HG02642 (cell line): ENCODE results near the gene C1R.
"Not testable (repeated sequence)": the region's sequence is repeated elsewhere in the genome, so short reads cannot be mapped to it uniquely, and the experiment has no call there.

ENCODE experiments used
- ATAC-seq: cut with Tn5 transposase; IDR thresholded peaks from one replicate; pipeline ENCODE4 v1.9.1; 2021; ENCODE audit warnings: mild to moderate bottlenecking; ENCODE audit not compliant: unreplicated experiment, poor library complexity

C1R gene

DNA sequence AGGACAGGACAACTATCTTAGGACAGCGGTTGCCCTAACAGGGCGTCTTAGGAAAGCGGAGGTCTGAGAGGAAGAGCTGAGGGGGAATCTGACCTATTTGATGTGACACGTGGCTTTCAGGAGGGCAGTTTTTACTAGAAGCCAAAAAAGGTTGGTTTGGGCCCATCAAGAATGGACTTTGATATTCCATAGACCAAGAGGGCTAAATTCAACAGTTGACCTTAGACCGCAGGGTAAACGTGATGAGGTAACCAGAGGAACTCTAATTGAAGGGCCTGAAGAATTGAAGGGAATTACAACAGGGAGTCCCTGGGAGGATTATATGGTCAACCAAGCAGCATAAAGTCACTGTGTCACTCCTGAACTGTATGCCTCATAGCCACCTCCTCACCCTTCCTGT, 20.2 kb downstream of the C1R start:
- no peak for ATAC-seq

DNA sequence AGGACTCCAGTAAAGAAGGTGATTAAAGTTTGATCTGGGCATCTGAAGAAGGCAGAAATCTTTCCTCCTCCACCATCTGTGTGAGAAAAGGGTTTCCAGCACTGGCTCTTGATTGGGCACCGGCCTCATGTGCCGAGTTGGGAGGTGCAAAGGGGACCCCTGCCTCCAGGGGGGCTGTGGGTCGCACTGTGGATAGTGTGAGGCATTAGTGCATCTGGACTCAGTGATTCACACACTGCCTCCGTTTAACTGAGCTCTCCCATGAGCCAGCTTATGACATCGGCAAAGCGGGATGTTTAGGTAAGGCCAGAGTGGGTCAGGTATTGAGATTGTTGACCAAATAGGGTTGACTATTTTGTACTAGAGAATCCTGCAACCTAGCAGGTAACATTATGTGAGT, 22.9 kb downstream of the C1R start:
- no peak for ATAC-seq

- ATAC-seq, result no peak
These were observed 23.3 kb downstream of the C1R start for GRCh38 chr12:7068994-7069346.

- ATAC-seq, result no peak
These were observed 23.8 kb downstream of the C1R start for GRCh38 chr12:7068240-7068993.

DNA sequence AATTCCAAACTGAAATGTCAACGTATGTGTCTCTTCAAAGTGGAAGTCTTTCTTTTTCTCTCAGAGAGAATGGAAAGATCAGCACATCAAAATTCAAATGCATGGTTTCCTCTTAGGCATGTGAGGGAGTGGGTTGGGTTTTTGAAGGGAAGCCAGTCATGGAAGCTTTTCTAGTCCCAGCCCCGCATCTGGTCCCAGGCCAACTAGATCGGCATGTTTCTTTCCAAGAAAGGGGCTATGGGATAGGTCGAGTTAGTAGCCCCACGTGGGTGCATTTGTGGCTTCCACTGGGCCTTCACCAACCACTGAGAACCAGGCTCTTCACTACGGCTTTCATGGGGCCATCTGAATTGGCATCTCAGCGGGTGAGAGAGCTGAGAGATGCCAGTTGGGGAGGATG, 25.1 kb downstream of the C1R start:
- ATAC-seq, result no peak

DNA sequence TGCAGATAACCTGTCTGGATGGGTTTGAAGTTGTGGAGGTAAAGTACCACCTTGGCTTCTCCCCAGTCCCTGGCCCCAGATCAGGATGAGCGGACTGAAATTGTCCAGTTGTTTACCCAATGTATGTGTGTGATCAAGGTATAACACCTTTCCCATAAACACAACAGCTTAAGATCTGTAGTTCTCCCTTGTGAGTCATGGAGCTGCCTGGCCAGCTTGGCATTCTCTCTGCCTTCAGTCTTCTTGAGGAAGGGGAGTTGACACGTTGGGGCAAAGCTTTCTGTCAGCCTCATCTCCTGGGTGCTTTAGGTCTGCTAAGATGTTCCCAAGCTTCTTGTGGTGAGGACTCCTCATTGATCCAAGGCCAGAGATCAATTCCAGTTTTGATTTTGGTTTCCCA, 25.6 kb downstream of the C1R start:
- no peak for ATAC-seq

GRCh38 chr12:7065073-7065623, 27.1 kb downstream of the C1R start:
- ATAC-seq, result no peak

- no peak for ATAC-seq
These were observed 27.7 kb downstream of the C1R start for GRCh38 chr12:7064516-7064915.

GRCh38 chr12:7061596-7061995, 30.6 kb downstream of the C1R start:
- no peak for ATAC-seq

DNA sequence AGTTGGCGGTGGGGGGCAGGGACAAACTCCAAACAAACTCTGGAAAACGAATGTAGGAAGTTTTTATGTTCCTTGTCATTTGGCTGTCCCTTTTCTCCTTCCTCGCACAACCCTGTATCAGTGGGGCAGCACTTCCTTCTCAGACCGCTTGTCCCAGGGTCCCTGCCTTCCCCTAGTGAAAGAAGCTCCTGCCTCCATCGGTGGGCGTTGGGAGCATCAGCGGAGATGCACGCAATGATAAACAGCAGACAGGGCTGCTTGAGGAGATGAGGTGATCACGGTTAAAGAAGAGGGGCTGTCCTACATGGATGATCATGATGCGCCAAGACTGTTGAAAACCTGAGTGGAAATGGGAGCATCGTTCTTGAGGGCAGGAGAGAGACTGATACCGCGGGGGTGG, 31.1 kb downstream of the C1R start:
- ATAC-seq, result no peak

DNA sequence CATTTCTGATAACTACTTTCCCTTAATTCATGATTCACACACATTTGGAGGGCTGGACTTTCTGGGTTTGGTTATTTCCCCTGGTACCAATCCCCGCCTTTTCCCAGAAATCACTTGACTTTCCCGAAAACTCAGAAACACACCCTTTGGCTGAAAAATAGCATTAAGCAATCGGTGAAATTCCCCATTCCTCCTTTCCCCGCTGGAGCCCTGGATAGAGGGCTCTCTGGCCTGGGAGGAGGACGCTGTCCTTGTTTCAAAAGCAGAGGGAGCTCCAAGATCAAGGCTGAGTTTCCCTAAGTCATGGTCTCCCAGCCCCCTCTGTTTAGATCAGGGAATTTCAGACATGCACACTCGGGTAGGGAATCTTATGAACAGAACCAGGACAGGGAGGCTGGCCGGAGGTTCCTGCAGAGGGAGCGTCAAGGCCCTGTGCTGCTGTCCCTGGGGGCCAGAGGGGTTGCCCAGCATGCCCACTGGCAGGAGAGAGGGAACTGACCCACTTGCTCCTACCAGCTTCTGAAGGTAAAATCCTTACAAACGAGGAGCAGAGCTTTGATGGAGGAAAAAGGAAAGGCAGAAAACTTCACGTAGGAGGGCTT, 31.8 kb downstream of the C1R start, which contains the start of gene C1S:
Gene C1S (plus strand): TSS at position 366 of the 602 bp plus-strand sequence. CDS start 1,195 bp downstream, outside the sequence.
- ATAC-seq, result no peak

DNA sequence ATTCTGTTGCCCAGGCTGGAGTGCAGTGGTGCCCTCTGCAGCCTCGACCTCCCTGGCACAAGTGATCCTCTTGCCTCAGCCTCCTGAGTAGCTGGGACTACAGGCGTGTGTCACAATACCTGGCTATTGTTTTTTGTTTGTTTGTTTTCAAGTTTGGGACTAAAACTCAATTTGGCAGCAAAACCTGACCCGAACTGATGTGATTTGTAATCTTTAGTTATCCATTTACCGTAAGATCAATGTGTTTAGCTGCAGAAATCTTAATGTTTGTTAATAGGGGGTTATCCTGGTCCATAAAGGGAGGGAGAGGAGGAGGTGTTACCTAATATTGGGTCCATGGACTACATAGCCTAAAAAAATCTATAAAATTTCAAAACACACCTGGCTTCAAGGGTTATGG, 32.5 kb downstream of the C1R start:
- no peak for ATAC-seq

GRCh38 chr12:7058850-7059395, 33.3 kb downstream of the C1R start:
- ATAC-seq, result no peak

DNA sequence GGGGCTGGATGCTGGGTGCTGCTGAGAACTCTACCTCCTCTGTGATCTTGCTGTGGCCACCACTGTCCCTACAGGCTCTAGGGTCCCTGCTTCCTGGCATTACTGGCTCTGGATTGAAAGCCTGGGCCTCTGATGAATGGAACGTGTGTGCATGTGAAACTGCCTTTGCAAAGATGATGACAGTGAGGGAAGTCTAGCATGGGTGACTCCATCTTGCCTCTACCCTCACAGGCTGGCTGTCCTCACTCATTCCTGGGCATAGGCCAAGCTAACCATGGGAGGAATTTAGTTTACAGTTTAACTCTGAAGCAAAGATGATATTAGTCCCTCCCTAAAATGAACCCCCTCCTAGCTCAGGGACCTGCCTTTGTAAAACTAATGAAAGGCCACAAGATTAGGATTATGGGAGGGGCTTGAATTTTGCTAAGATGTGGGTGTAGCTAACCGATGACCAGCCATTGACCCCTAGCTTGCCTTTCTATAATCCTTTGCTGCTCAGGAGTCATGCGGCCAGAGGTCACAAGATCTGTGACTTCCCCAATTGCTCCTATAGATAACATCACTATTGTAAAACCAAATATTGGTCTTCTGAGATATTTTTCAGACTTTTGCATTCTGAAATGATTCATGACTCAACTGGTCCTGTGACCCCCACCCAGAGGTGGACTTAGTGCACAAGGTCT, 33.9 kb downstream of the C1R start:
- ATAC-seq, result no peak

GRCh38 chr12:7055736-7056135, 36.5 kb downstream of the C1R start:
- not testable (repeated sequence) for ATAC-seq

- no peak for ATAC-seq
These were observed 37.3 kb downstream of the C1R start for GRCh38 chr12:7054925-7055324.

- ATAC-seq, result not testable (repeated sequence)
These were observed 42.3 kb downstream of the C1R start for GRCh38 chr12:7049973-7050372.

- ATAC-seq, result not testable (repeated sequence)
These were observed 42.7 kb downstream of the C1R start for GRCh38 chr12:7049445-7049951.

DNA sequence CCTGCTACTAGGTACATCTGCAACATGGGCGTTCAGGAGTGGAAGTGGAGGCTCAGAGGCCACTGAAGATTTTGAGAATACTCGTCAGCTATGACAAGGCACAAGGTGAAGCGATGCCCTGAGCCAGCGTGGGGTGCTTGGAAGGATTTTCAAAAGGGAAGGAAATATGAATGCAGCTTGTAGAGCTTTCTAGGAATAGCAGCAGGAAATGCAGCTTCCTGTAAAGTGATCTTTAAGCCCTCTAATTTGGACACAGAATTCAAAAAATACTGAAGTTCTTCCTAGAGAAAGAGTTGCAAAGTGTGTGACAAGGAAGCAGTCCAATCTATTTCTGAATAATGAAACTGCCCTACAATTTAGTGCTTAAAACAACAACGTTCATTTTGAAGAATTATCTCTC, 44.9 kb downstream of the C1R start:
- no peak for ATAC-seq

DNA sequence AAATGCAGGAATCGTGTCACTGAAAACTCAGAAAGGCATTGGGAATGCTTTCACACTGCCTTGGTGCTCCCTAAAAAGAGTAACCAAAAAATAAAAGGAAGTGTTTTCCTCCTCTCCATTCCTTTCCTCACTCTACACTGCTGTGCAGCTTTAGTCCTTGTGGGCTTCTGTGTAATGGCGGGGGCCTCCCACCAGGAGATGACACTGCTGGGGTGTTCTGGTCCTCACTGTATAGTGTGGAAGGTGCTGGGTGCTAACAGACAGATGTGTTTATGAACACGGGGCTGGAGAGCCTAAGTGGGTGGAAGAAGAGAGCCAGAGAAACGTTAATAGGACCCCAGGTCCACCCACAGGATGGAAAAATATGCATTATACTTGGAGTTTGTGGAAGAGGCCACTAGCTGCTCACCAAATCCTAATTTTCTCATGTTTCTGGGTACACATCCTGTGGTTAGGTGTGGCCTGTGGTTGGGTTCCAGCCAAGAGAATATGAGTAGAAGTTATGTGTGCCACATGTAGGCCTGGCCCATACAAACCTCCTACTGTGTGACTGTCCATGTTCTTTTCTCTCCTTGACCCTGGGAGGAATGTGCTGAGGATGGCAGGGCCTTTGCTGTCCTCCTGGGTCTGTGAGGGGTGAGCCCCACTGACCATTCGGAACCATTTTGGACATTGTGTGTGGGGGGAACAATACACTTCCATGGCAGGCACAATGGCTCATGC, 45.7 kb downstream of the C1R start:
- no peak for ATAC-seq
